Natural killer cell (primary cell): Measurements from ENCODE around the gene BRD3OS. TPM values are rescaled to one million over a fixed set of nuclear protein-coding genes. Genes with fewer than 3 reads are reported as not detected.

Experiments
- ATAC-seq, 3 donors: fragments of 150-1000 bp in 2 of 3; fragments of 200-7000 bp in 1 of 3; cut with Tn5 transposase; 1 replicate in 1 of 3; 2 replicates in 2 of 3; pipeline ENCODE4 v1.10.0; 2021; ENCODE audit warnings: mild to moderate bottlenecking in 2 of 3, moderate library complexity in 2 of 3
- DNase-seq, 2 donors: peaks; one replicate each; pipeline versions ENCODE4 v3.0.0 to v3.0.0-alpha.2; 2013 to 2021; ENCODE audit warnings: mixed read lengths in 1 of 2
- H3K27ac ChIP-seq: one replicate; pipeline ENCODE4 v1.5.1; 2013; ENCODE audit warnings: mild to moderate bottlenecking, low read length
- H3K27me3 ChIP-seq: one replicate; pipeline ENCODE4 v1.6.1; 2013; ENCODE audit warnings: low read length; ENCODE audit not compliant: control insufficient read depth, insufficient read depth
- H3K36me3 ChIP-seq: one replicate; pipeline ENCODE4 v1.6.1; 2013; ENCODE audit warnings: low read length; ENCODE audit not compliant: control insufficient read depth, insufficient read depth
- H3K4me1 ChIP-seq: one replicate; pipeline ENCODE4 v1.6.1; 2013; ENCODE audit warnings: low read length; ENCODE audit not compliant: control insufficient read depth, insufficient read depth
- H3K4me3 ChIP-seq: one replicate; pipeline ENCODE4 v1.5.1; 2013; ENCODE audit warnings: low read length
- H3K9me3 ChIP-seq: one replicate; pipeline ENCODE4 v1.6.1; 2013; ENCODE audit warnings: low read length; ENCODE audit not compliant: control insufficient read depth, insufficient read depth
- H3K27ac Mint-ChIP-seq, 2 donors: one replicate each; pipeline ENCODE4 v1.8.0; 2022; ENCODE audit warnings: mild to moderate bottlenecking in 2 of 2, mixed read lengths in 2 of 2, moderate library complexity in 1 of 2
- H3K27me3 Mint-ChIP-seq, 2 donors: one replicate each; pipeline ENCODE4 v1.8.0; 2022; ENCODE audit warnings: low read depth in 2 of 2, mixed read lengths in 2 of 2
- H3K36me3 Mint-ChIP-seq: one replicate; pipeline ENCODE4 v1.8.0; 2022; ENCODE audit warnings: mixed read lengths
- H3K4me1 Mint-ChIP-seq, 2 donors: one replicate each; pipeline ENCODE4 v1.8.0; 2022; ENCODE audit warnings: mixed read lengths in 2 of 2
- H3K4me3 Mint-ChIP-seq: one replicate; pipeline ENCODE4 v1.8.0; 2022; ENCODE audit warnings: mild to moderate bottlenecking, moderate library complexity, mixed read lengths
- H3K9me3 Mint-ChIP-seq, 2 donors: one replicate each; pipeline ENCODE4 v1.8.0; 2022; ENCODE audit warnings: mixed read lengths in 2 of 2
- CTCF ChIP-seq: fragments of 200-600 bp; IDR thresholded peaks from one replicate; pipeline ENCODE4 v1.8.0; 2022; ENCODE audit warnings: antibody characterized with exemption
- WGBS: methylation state at CpG from one replicate; pipeline ENCODE4 v1.1.7; 2013; ENCODE audit warnings: missing lambda C conversion rate; ENCODE audit not compliant: insufficient coverage; 5-methylcytosine and 5-hydroxymethylcytosine counted together
- intact Hi-C: fragments of 100-400 bp; cut with micrococcal nuclease; formaldehyde crosslinking; loops from one replicate; pipeline ENCODE4 v1.14.2; 2022
- total RNA-seq, 4 donors: library from RNA; stranded (reverse); fragments of 120-200 nt in 1 of 4; gene quantifications; one replicate each; pipeline versions ENCODE4 v1.2.3 to v1.2.4, GENCODE V29; 2013 to 2022

BRD3OS gene
- total RNA-seq, 3 donors from 2014 or later (not counting 1 experiment from before 2014, with no cell fraction given): 5.5 to 6.8 (median 6.5) TPM

GRCh38 chr9:133976887-133977286 is 48.4 kb upstream of the BRD3OS start:
- ATAC-seq: no peak
- no peak for DNase-seq
- Histone ChIP-seq H3K9me3 (no peaks in the 10 kb centered on the region), H3K4me3 (no peak overlapping the region), H3K27me3 (no peaks in the 10 kb centered on the region), H3K27ac (no peak overlapping the region), H3K36me3 (no peaks in the 10 kb centered on the region), H3K4me1 (peaks cover 25% of the 10 kb centered on the region)
- 98% methylated on average over 9 of the region's 9 CpGs for WGBS
- Mint-ChIP-seq H3K9me3 (no peaks in the 10 kb centered on the region), H3K36me3 (no peaks in the 10 kb centered on the region), H3K4me1 (no peaks in the 10 kb centered on the region), H3K27me3 (no peaks in the 10 kb centered on the region), H3K27ac (no peak overlapping the region), H3K4me3 (no peak overlapping the region)
- TF ChIP-seq CTCF: no peak
- intact Hi-C loops: no loop called here

GRCh38 chr9:133977421-133978201 is 47.7 kb upstream of the BRD3OS start:
- Histone ChIP-seq H3K27ac (no peak overlapping the region), H3K9me3 (no peaks in the 10 kb centered on the region), H3K36me3 (no peaks in the 10 kb centered on the region), H3K4me3 (no peak overlapping the region), H3K27me3 (no peaks in the 10 kb centered on the region), H3K4me1 (peaks cover 25% of the 10 kb centered on the region)
- Mint-ChIP-seq H3K4me1 (no peaks in the 10 kb centered on the region), H3K27ac (no peak overlapping the region), H3K9me3 (no peaks in the 10 kb centered on the region), H3K4me3 (no peak overlapping the region), H3K27me3 (no peaks in the 10 kb centered on the region), H3K36me3 (no peaks in the 10 kb centered on the region)
- ATAC-seq: no peak
- 93% methylated on average over 26 of the region's 26 CpGs for WGBS
- no peak for TF ChIP-seq CTCF
- DNase-seq: no peak
- intact Hi-C loops: no loop called here

- no peak for TF ChIP-seq CTCF
- no peaks in the 10 kb centered on the region for H3K27me3 Mint-ChIP-seq
- no peak overlapping the region for H3K4me3 ChIP-seq
- intact Hi-C loops: no loop called here
- no peak for DNase-seq
- H3K36me3 ChIP-seq: no peaks in the 10 kb centered on the region
- no peak overlapping the region for H3K27ac ChIP-seq
- H3K4me1 ChIP-seq: peaks cover 24% of the 10 kb centered on the region
- no peak overlapping the region for H3K4me3 Mint-ChIP-seq
- H3K4me1 Mint-ChIP-seq: no peaks in the 10 kb centered on the region
- H3K9me3 ChIP-seq: no peaks in the 10 kb centered on the region
- no peaks in the 10 kb centered on the region for H3K9me3 Mint-ChIP-seq
- ATAC-seq: no peak
- H3K27me3 ChIP-seq: no peaks in the 10 kb centered on the region
- H3K36me3 Mint-ChIP-seq: no peaks in the 10 kb centered on the region
- H3K27ac Mint-ChIP-seq: no peak overlapping the region
- 95% methylated on average over 13 of the region's 13 CpGs for WGBS
Observed at GRCh38 chr9:133978226-133978898, 46.9 kb upstream of the BRD3OS start.
